ENCODE results near the gene SLC48A1. TPM values are rescaled to one million over a fixed set of nuclear protein-coding genes. Genes with fewer than 3 reads are reported as not detected.
A peak's percentile ranks its signal among the peaks of the same experiment; 100 is the strongest.

SLC48A1 gene
- total and polyA plus RNA-seq, 11 donors = 13.0 to 68.2 (median 23.8) TPM

DNA sequence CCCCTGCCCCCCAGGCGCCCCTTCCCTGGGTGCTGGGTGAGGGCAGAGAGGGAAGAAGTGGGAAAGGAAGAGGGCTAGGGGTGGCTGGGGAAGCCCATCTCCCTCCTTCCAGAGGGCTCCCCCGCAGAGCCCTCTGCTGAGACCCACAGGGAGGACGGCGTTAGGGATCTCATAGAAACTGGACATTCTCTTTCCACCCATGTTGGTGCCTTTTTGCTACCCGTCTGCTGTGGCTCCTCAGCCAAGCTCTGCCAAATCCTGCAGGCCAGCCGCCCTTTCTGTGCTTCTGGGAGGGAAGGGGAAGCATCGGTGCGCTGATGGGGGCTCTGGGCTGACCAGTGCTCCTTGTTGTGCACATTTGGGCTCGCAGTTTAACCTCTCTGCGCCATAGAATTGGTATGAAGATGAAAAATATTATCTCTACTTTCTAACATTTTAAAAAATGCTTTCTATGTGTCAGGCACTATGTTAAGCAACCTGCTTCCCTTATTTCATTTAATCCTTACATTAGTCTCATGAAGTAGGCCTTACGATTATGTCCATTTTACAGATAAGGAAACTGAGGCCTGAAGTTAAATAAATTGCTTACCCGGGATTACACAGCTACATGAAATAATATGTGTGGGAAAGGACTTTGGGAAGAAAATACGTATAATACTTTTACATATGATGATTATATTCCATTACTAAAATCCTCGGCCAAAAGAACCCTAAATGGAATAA, 981 bp downstream of the SLC48A1 start:
- H3K9me3 ChIP-seq = no peaks in the 10 kb centered on the region
- ATAC-seq (peak in 2 of 4 donors; percentile 8), DNase-seq (no peak)
- no peaks in the 10 kb centered on the region for H3K36me3 ChIP-seq
- H3K27ac ChIP-seq = peak overlapping the region in 10 of 12 donors; percentile 34 to 88 (median 82)
- no peaks in the 10 kb centered on the region for H3K27me3 ChIP-seq
- 61 to 70% (median 63%) methylated on average over 12 to 14 of the region's 14 CpGs for WGBS, 4 donors
- peaks cover 3 to 69% (median 58%) of the 10 kb centered on the region in 12 donors for H3K4me1 ChIP-seq
- intact Hi-C loops (cut with DNase I) = loop anchor here in 2 of 10 donors (5.0 to 10.0 kb wide), 2 partner anchors 61 to 122 kb away; no protein-coding TSS in a partner anchor
- TF ChIP-seq, protein P1, sequence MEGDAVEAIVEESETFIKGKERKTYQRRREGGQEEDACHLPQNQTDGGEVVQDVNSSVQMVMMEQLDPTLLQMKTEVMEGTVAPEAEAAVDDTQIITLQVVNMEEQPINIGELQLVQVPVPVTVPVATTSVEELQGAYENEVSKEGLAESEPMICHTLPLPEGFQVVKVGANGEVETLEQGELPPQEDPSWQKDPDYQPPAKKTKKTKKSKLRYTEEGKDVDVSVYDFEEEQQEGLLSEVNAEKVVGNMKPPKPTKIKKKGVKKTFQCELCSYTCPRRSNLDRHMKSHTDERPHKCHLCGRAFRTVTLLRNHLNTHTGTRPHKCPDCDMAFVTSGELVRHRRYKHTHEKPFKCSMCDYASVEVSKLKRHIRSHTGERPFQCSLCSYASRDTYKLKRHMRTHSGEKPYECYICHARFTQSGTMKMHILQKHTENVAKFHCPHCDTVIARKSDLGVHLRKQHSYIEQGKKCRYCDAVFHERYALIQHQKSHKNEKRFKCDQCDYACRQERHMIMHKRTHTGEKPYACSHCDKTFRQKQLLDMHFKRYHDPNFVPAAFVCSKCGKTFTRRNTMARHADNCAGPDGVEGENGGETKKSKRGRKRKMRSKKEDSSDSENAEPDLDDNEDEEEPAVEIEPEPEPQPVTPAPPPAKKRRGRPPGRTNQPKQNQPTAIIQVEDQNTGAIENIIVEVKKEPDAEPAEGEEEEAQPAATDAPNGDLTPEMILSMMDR (IDR thresholded peaks at IDR 0.05) = no peak
- no peak for TF ChIP-seq POLR2A (IDR thresholded peaks at IDR 0.05)
- peak overlapping the region; percentile 74 to 99 (median 96) for H3K4me3 ChIP-seq

DNA sequence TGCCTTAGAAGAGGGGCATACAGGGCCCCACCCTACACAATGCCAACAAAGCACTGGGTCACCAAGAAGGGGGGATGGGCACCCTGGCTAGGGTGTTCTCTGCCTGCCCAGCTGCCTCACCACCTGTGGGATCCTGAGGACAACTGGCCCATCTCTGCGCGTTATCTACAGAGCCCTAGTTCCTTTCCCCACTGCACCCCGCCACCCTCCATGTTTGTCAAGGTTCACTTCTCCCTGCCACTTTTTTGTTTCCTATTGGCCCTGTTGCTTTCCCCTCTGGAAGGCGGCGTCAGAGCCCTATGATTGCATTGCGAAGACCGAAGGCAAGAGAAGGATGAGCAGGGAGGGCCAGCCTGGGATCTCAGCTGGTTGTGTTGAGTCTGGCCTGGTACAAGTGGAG, 1.6 kb downstream of the SLC48A1 start:
- ATAC-seq (no peak), DNase-seq (peak in 1 of 5 donors; percentile 42)
- Histone ChIP-seq H3K36me3 (no peaks in the 10 kb centered on the region), H3K4me3 (peak overlapping the region in 2 of 12 donors; percentile 94 to 95), H3K9me3 (no peaks in the 10 kb centered on the region), H3K27ac (peak overlapping the region in 5 of 12 donors; percentile 12 to 88 (median 20)), H3K4me1 (peaks cover 3 to 75% (median 60%) of the 10 kb centered on the region in 12 donors), H3K27me3 (no peaks in the 10 kb centered on the region)
- no peak for TF ChIP-seq POLR2A (IDR thresholded peaks at IDR 0.05)
- TF ChIP-seq, protein P1 (IDR thresholded peaks at IDR 0.05) = no peak
- intact Hi-C loops (cut with DNase I) = loop anchor here in 6 of 10 donors (5.0 to 10.0 kb wide), 4 partner anchors 43 to 122 kb away; partner anchors contain the start of gene HDAC7 (in 1 of the 6)
- 93 to 97% (median 96%) methylated on average over 7 of the region's 7 CpGs for WGBS, 4 donors

DNA sequence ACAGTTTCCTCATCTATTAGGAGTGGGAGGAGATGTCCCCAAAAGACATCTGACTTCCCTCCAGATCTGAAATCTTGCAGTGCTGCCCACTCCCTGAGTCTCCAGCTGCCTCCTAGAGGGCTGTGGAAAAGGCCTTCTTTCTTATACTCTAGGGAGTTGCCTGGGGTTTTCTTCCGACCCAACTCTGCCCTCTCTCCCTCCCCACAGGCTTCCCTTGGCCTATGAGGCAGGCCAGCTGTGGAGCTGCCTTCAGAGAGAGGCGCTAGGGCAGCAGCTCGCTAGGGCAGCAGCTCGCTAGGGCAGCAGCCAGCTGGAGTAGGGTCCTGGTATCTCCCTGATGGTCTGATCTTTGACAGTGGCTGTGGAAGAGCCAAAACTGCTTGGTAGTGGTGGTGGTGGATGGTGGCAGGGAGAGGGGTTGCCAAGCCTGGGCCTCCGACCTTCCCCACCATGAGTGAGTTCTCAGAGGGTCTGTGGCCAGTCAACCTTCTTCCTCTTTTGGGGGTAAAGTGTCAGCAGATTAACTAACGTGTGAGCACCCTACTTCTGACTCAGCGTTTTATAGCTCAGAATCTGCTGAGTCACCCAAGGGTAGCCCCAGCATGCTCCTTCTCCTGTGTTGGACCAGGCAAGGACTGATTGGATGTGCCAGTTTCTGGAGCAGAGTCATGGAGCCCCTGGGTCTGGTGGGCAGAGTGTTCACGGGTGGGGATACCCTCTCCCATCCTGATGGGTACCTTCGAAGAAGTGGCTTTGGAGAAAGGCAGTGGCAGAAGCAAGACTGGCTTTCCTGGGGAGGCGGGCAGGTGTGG, 2.3 kb downstream of the SLC48A1 start:
- Histone ChIP-seq H3K36me3 (peaks cover 0 to 4% (median 0%) of the 10 kb centered on the region in 9 donors), H3K27ac (peak overlapping the region in 7 of 12 donors; percentile 2 to 77 (median 16)), H3K4me1 (peaks cover 3 to 75% (median 60%) of the 10 kb centered on the region in 12 donors), H3K27me3 (no peaks in the 10 kb centered on the region), H3K4me3 (no peak overlapping the region), H3K9me3 (no peaks in the 10 kb centered on the region)
- no peak for TF ChIP-seq POLR2A (IDR thresholded peaks at IDR 0.05)
- TF ChIP-seq, protein P1 (IDR thresholded peaks at IDR 0.05) = no peak
- ATAC-seq (no peak), DNase-seq (peak in 2 of 5 donors; percentile 42 to 64)
- intact Hi-C loops (cut with DNase I) = loop anchor here in 6 of 10 donors (5.0 to 10.0 kb wide), 3 partner anchors 42 to 62 kb away; partner anchors contain the start of gene HDAC7 (in 1 of the 6)
- WGBS, 4 donors = 72 to 80% (median 78%) methylated on average over 10 of the region's 10 CpGs

All from heart left ventricle (tissue), 16 donors.